ENCODE data around the gene LRP1B.

DNA sequence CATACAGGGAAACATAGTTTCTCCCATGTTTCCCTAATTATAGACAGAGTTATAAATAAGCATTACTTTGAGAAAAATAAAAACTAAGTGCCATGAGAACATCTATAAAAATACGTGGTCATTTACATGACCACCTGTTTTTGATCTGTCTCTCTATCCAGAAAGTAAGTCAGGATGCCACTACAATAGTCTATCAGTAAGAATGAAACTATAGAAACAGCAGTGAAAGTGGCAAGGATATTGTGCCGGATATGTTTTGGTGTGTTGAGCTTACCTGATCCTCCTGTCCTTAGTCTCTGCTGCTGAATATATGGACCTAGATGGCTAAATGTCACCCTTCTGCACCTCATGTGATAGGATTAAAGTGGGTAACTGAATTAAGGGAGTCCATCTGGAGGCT, 512.4 kb downstream of the LRP1B start:
- TF ChIP-seq, protein P1, sequence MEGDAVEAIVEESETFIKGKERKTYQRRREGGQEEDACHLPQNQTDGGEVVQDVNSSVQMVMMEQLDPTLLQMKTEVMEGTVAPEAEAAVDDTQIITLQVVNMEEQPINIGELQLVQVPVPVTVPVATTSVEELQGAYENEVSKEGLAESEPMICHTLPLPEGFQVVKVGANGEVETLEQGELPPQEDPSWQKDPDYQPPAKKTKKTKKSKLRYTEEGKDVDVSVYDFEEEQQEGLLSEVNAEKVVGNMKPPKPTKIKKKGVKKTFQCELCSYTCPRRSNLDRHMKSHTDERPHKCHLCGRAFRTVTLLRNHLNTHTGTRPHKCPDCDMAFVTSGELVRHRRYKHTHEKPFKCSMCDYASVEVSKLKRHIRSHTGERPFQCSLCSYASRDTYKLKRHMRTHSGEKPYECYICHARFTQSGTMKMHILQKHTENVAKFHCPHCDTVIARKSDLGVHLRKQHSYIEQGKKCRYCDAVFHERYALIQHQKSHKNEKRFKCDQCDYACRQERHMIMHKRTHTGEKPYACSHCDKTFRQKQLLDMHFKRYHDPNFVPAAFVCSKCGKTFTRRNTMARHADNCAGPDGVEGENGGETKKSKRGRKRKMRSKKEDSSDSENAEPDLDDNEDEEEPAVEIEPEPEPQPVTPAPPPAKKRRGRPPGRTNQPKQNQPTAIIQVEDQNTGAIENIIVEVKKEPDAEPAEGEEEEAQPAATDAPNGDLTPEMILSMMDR (IDR thresholded peaks at IDR 0.05; ENCODE audit: low read length) = no peak
- no peak for TF ChIP-seq EZH2 (optimal IDR thresholded peaks at IDR 0.05; ENCODE audit: low read depth, low read length)
- TF ChIP-seq EZH2phosphoT487 (IDR thresholded peaks at IDR 0.05; ENCODE audit: low read length) = no peak
